Endodermal cell (in vitro differentiated cells): ENCODE measurements around the gene MYO18B. TPM values are rescaled to one million over a fixed set of nuclear protein-coding genes. Genes with fewer than 3 reads are reported as not detected.

Experiments used
- DNase-seq: peaks from one replicate; pipeline ENCODE4 v3.0.0-alpha.2; 2017
- H3K27ac ChIP-seq: 2 replicates; pipeline ENCODE4 v1.5.1; 2013; ENCODE audit warnings: mild to moderate bottlenecking, low read depth, low read length, moderate library complexity
- H3K27me3 ChIP-seq: 2 replicates; pipeline ENCODE4 v1.6.1; 2013; ENCODE audit warnings: mild to moderate bottlenecking, low read length, moderate library complexity; ENCODE audit not compliant: insufficient read depth, control insufficient read depth, poor library complexity, severe bottlenecking
- H3K36me3 ChIP-seq: 2 replicates; pipeline ENCODE4 v1.7.0; 2013; ENCODE audit warnings: mild to moderate bottlenecking, low read length, moderate library complexity; ENCODE audit not compliant: control insufficient read depth, insufficient read depth
- H3K4me1 ChIP-seq: one replicate; pipeline ENCODE4 v1.7.0; 2013; ENCODE audit warnings: low read length; ENCODE audit not compliant: control insufficient read depth, insufficient read depth
- H3K4me3 ChIP-seq: 2 replicates; pipeline ENCODE4 v1.5.1; 2013; ENCODE audit warnings: mild to moderate bottlenecking, low read length, moderate library complexity
- H3K9ac ChIP-seq: 2 replicates; pipeline ENCODE4 v1.6.1; 2013; ENCODE audit warnings: mild to moderate bottlenecking, low read length, moderate library complexity; ENCODE audit not compliant: poor library complexity, severe bottlenecking; ENCODE audit errors: extremely low read depth
- H3K9me3 ChIP-seq: 2 replicates; pipeline ENCODE4 v1.6.1; 2013; ENCODE audit warnings: mild to moderate bottlenecking, low read length, moderate library complexity; ENCODE audit not compliant: control insufficient read depth
- H3K27ac Mint-ChIP-seq: 2 replicates; pipeline ENCODE4 v1.8.0; 2020; ENCODE audit warnings: mixed read lengths
- H3K27me3 Mint-ChIP-seq: 2 replicates; pipeline ENCODE4 v1.8.0; 2021; ENCODE audit warnings: mild to moderate bottlenecking, mixed read lengths; ENCODE audit not compliant: insufficient read depth
- H3K36me3 Mint-ChIP-seq: 2 replicates; pipeline ENCODE4 v1.8.0; 2020; ENCODE audit warnings: low read depth, mixed read lengths
- H3K4me1 Mint-ChIP-seq: 2 replicates; pipeline ENCODE4 v1.8.0; 2020; ENCODE audit warnings: mixed read lengths
- H3K4me3 Mint-ChIP-seq: 2 replicates; pipeline ENCODE4 v1.8.0; 2020; ENCODE audit warnings: mild to moderate bottlenecking, moderate library complexity, mixed read lengths
- H3K9me3 Mint-ChIP-seq: 2 replicates; pipeline ENCODE4 v1.8.0; 2020; ENCODE audit warnings: mild to moderate bottlenecking, mixed read lengths
- WGBS, 2 experiments: methylation state at CpG; one replicate each; pipeline versions ENCODE4 v1.1.5 to v1.1.7; 2013; ENCODE audit warnings: missing lambda C conversion rate in 2 of 2, mixed read lengths in 1 of 2; ENCODE audit not compliant: insufficient coverage in 1 of 2, insufficient read length in 1 of 2; 5-methylcytosine and 5-hydroxymethylcytosine counted together
- total RNA-seq, 2 donors: library from RNA; stranded (reverse); fragmentation: NEBNext Ultra II Directional in 1 of 2; extraction: Animal tissue kit (Norgen Biotek cat#: 25700) in 1 of 2; gene quantifications; 2 replicates in 1 of 2; 3 replicates in 1 of 2; pipeline ENCODE4 v1.2.1, GENCODE V29; 2021
- TF ChIP-seq, protein P1 (sequence below): fragments of 200-600 bp; sonication (generic); conservative IDR thresholded peaks from 2 replicates; pipeline ENCODE4 v1.5.0; 2021; ENCODE audit warnings: antibody characterized with exemption, mild to moderate bottlenecking

Gene MYO18B
- total RNA-seq, 2 donors from 2014 or later: 0.77 to 0.84 TPM

DNA sequence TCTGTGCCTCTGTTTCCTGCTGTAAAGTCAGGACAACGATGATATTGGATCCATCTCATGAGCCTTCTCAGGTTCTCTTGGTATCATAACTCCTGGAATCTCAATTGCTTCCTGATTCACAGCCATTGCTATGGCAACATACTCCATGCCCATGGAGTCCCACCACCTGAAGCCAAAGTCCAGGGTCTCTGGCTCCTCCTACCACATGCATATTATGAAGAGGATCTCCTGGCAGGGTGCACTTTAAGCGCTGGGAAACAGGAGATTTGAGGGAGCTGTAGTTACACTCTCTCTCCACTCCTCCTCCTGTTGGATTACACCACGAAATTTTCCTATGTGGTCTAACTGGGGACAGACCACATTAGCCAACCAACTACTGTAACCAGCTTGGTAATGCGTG, 296.4 kb downstream of the MYO18B start:
- H3K27me3 ChIP-seq: no peaks in the 10 kb centered on the region
- H3K36me3 ChIP-seq: no peaks in the 10 kb centered on the region
- peaks cover 20% of the 10 kb centered on the region for H3K9me3 ChIP-seq
- Mint-ChIP-seq H3K9me3 (peaks cover 25% of the 10 kb centered on the region), H3K27ac (no peak overlapping the region), H3K4me3 (no peak overlapping the region), H3K36me3 (no peaks in the 10 kb centered on the region), H3K27me3 (no peaks in the 10 kb centered on the region), H3K4me1 (peaks cover 11% of the 10 kb centered on the region)
- DNase-seq: no peak
- H3K4me1 ChIP-seq: no peaks in the 10 kb centered on the region
- WGBS, 2 experiments: 66 to 100% methylated on average over 1 to 4 of the region's 4 CpGs
- H3K4me3 ChIP-seq: no peak overlapping the region
- no peak overlapping the region for H3K9ac ChIP-seq
- H3K27ac ChIP-seq: no peak overlapping the region
- TF ChIP-seq, protein P1, sequence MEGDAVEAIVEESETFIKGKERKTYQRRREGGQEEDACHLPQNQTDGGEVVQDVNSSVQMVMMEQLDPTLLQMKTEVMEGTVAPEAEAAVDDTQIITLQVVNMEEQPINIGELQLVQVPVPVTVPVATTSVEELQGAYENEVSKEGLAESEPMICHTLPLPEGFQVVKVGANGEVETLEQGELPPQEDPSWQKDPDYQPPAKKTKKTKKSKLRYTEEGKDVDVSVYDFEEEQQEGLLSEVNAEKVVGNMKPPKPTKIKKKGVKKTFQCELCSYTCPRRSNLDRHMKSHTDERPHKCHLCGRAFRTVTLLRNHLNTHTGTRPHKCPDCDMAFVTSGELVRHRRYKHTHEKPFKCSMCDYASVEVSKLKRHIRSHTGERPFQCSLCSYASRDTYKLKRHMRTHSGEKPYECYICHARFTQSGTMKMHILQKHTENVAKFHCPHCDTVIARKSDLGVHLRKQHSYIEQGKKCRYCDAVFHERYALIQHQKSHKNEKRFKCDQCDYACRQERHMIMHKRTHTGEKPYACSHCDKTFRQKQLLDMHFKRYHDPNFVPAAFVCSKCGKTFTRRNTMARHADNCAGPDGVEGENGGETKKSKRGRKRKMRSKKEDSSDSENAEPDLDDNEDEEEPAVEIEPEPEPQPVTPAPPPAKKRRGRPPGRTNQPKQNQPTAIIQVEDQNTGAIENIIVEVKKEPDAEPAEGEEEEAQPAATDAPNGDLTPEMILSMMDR: peak; percentile 30

DNA sequence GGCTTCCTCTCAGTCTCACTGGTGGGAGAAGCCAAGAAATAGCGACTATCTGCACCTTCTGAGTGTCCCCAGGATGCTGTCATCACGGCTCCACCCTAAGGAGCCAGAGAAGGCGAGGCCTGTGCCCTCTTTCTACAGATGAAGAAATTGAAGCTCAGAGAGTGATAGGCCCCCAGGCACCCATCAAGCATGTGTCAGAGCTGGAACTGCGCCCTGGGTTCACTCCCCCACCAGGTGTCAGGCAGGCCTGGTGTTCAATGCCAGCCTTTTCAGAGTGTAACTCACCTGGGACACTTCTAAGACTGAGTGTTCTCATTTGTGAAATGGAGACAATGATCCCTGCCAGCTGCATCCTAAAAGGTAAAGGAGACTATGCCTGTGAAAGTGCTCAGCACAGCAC, 299.9 kb downstream of the MYO18B start:
- Histone ChIP-seq H3K36me3 (no peaks in the 10 kb centered on the region), H3K9ac (no peak overlapping the region), H3K27me3 (no peaks in the 10 kb centered on the region), H3K4me1 (no peaks in the 10 kb centered on the region), H3K27ac (no peak overlapping the region), H3K4me3 (no peak overlapping the region), H3K9me3 (no peaks in the 10 kb centered on the region)
- no peak for DNase-seq
- Mint-ChIP-seq H3K27me3 (no peaks in the 10 kb centered on the region), H3K27ac (no peak overlapping the region), H3K9me3 (peaks cover 3% of the 10 kb centered on the region), H3K36me3 (no peaks in the 10 kb centered on the region), H3K4me1 (peaks cover 11% of the 10 kb centered on the region), H3K4me3 (no peak overlapping the region)
- TF ChIP-seq, protein P1: no peak
- WGBS, 2 experiments: 50 to 86% methylated on average over 1 to 4 of the region's 4 CpGs

DNA sequence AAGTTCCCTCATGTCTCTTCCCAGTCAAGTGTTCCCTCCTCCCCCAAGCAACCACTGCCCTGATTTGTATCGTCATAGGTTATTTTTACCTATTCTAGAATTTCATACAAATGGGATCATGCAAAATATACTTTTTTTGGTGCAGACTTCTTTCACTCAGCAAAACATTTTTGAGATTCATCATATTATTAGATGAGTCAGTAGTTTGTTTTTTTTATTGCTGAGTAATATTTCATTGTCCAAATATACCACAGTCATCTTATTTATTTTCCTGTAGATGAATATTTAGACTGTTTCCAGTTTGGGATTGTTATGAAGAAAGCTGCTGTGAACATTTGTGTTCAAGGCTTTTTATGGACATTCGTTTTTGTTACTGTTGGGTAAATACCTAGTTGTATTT, 301.0 kb downstream of the MYO18B start:
- peaks cover 11% of the 10 kb centered on the region for H3K4me1 Mint-ChIP-seq
- H3K4me3 Mint-ChIP-seq: no peak overlapping the region
- WGBS, 2 experiments: 89 to 100% methylated on average over 2 of the region's 2 CpGs
- no peaks in the 10 kb centered on the region for H3K27me3 Mint-ChIP-seq
- no peak overlapping the region for H3K27ac Mint-ChIP-seq
- no peak overlapping the region for H3K4me3 ChIP-seq
- H3K4me1 ChIP-seq: no peaks in the 10 kb centered on the region
- no peaks in the 10 kb centered on the region for H3K9me3 Mint-ChIP-seq
- no peaks in the 10 kb centered on the region for H3K36me3 Mint-ChIP-seq
- no peak overlapping the region for H3K9ac ChIP-seq
- no peak overlapping the region for H3K27ac ChIP-seq
- no peaks in the 10 kb centered on the region for H3K36me3 ChIP-seq
- H3K27me3 ChIP-seq: no peaks in the 10 kb centered on the region
- TF ChIP-seq, protein P1: no peak
- DNase-seq: no peak
- H3K9me3 ChIP-seq: no peaks in the 10 kb centered on the region
